ENCODE results near the gene MAFB.

MAFB gene

DNA sequence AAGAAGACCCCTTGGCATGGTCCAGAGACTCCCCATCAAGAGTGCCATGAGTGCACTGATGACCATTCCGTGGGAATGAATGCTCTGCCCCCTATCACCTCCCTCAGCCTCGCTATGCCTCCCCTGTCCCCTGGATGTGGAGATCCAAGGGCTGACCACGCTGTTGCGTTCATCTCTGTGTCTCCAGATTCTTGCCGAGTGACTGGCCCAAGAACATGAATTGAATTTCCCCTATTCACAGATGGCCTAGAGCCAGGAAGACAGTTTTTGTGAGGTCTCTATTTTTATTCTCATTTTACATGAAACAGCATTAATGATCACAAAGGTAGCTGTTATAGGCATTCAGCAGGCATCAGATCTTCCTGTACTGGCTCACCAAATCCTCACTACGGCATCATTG, 33.6 kb downstream of the MAFB start:
- no peak for DNase-seq (ENCODE audit: low spot score)

DNA sequence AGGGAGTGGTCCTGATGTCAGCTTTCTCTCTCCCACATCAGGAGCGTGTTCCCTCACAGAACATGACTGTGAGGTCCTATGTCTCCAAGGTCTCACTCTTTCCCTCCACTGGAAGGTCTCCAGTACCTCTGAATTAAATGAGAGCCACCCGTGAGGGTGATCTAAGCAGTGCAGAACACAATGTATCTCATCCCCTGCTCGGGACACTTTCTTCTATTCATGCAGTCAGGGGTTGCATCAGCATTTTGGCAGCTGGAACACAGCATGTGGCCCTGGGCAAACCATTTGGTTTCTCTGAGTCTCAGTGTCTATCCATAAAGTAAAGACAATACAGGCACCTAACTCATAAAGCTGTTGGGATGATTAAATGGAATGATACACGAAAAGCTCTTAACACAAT, 34.2 kb downstream of the MAFB start:
- no peak for DNase-seq (ENCODE audit: low spot score)

DNA sequence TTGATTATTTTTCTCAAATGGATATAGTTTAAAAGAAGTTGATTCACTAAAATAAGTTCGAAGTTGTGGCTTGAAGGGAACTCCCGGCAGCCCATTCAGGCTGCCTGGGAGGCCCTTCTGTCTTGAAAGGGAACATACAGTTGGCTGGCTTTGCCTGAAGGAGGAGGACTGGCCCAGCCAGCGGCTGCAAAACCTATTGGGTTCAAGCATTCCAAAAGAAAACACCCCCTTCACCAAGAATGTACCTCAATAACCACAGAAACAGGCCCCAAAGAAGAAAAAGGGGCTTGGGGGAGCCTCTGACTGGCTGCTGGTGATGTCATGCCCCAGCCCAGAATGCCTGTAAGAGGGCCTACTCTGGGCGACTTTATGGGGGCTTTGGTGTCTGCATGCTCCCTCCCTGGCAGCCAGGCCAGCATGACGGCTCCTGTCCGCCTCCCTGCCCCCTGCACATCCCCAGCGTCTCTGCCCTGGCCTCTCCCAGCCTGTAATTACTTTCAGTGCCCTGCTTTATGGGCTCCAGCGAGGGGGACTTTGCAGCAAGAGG, 36.5 kb downstream of the MAFB start:
- DNase-seq (ENCODE audit: low spot score): no peak

DNA sequence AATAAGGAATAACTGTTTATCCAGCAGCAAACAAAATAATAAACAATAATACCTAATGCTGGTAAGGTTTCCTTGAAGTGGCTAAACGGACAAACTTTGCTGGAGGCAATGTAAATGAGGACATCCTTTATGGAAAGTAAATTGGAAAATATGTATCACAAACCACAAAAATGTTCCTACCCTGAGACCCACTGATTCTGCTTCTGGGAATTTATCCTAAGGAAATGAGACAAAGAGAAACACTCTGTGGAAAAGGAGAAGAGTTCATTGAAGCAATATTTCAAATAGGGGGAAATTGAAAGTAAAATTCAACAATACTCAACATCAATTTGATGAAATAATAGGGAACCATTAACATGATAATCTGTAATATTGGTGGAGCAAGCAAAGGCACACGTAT, 37.9 kb downstream of the MAFB start:
- DNase-seq (ENCODE audit: low spot score): no peak

DNA sequence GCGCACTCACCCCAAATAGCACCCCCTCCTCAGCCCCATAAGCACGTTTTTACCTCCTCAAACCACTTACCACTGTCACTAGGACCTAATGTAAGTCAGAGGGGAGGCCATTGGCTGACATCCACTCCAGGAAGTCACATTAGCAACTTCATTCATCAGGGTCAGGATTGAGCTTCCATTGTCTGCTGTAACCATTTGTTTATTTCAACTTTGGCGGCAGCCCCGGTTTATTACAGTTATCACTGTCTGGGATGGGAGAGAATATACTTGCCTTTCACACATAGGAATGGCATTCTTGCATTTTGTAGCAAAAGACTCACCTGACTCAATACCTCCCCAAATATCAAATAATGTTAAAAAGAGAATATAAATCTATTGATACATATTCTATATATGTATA, 38.3 kb downstream of the MAFB start:
- no peak for DNase-seq (ENCODE audit: low spot score)

DNA sequence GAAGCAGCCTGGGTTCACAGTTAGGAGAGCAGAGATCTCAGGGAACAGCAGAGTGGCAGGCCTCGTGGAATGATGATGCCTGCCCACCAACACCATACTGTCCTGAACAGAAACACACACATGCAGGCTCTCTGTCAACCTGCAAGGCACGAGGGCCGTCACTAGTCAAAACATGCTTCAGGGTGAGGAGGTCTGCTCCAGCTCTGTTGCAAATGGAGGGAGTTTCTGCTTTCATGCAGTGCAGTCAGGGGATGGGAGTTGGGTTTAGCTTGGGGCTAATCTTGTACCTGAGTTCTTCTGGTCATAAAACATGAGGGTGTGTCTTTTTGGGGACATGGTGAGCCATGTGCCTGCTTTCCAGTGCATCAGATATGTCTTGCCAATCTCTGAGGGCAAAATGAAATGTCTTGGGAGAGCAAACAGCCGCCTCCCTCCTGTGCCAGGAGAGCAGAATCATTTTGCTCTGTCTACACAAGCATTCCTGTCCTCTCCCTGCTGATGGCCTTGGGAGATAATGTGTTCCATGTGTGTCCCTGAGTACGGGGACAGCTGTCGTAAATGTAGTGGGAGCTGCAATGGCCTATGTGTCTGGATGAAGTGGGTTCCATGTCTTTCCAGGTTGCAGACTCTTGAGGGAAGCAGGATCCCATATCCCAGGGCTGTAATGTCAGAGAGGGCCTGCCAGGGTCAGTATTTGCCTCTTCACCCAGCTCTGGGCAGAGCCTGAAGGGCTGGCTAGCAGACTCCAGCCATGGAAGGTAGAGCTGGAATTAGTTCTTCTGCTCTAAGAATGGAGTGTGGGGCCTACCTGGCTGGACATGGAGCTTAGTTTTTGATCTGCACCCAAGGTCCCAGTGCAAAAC, 40.6 kb downstream of the MAFB start:
- DNase-seq (ENCODE audit: low spot score): no peak

DNA sequence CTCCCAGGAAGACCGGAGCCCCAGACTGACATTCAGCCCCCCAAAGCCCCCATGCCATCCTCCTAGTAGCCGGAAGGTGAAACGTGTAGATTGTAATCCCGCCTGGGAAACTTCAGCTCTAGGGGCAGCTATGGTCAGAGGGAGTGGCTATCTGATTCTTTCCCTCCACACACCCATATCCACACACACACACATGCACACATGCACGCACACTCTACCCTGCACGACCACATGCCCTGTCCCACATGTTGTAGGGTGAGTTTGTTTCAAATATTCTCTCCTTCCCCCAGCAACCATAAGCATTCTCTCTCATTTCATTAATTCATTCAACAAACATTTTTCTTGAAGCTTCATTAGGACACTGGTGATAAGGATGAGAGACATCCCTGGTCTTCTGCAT, 42.2 kb downstream of the MAFB start:
- DNase-seq (ENCODE audit: low spot score): no peak

DNA sequence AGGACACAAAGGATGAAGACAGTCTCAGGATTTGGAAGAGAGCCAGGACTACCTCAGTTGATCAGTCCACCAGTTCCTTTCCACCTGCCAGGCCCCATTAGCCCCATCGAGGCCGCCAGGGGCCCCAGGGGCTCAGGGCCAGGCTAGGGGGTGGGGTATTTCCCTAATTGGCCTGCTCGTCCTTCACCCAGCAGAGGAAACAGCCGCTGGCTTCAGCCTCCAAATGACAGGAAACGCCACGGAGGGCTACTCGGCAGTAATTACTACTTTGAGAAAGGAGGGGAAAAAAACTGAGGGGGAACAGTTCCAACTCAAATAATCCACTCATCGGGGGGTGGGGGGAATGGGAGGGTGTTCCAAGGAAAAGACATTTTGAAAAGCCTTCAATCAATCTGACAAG, 42.7 kb downstream of the MAFB start:
- DNase-seq (ENCODE audit: low spot score): no peak

DNA sequence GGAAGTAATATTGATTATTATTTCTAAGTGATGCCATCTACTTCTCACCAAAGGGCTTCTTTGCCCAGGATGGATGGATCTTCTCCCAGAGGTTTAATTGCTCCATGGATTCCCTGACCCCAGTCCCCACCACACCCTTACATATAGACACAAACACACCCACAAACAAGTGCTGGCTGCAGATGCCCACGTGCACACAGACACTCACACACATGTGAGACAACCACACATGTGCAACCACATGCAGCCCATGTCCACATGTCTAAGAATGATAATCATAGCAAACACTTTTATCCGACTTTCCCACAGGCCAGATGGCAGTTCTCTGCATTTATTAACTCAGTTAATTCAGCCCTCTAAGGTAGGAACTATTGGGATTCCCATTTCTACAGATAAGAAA, 44.2 kb downstream of the MAFB start:
- no peak for DNase-seq (ENCODE audit: low spot score)

DNA sequence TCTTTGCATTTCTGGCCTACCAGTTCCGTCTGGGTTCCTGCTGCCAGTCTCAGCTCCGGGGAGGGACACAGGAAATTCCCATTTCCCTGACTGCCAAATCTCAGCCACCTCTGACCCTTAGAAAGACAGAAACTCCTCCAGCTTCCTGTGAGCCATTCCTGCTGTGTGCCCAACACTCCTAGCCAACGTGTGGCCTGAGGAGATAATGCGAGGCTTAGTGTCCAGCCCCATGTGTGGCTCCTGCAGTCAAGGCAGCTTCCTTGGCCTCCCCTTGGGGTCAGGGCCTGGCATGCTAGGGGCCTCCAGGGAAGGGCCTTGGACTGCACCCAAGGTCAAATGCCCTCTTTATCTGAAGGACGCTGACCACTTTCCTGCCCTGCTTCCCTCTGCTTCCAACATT, 45.1 kb downstream of the MAFB start:
- DNase-seq (ENCODE audit: low spot score): no peak

DNA sequence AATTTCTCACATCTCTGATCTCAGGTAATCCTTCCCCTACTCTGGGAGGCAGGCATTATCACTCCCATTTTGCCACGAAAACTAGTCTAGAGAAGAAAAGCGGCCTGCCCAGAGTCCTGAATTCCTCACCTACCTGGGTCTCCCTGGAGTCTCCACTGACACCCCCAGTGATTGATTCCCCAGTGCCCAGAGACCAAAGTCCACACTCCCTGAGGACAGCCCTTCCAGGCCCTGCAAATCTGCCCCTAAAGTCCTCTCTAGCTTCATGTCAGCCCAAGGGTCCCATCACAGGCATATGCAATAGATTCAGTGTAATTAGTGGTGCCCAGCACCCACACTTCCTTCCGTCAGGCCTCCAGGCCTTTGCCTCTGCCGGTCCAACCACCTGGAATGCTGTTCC, 47.2 kb downstream of the MAFB start:
- no peak for DNase-seq (ENCODE audit: low spot score)

DNA sequence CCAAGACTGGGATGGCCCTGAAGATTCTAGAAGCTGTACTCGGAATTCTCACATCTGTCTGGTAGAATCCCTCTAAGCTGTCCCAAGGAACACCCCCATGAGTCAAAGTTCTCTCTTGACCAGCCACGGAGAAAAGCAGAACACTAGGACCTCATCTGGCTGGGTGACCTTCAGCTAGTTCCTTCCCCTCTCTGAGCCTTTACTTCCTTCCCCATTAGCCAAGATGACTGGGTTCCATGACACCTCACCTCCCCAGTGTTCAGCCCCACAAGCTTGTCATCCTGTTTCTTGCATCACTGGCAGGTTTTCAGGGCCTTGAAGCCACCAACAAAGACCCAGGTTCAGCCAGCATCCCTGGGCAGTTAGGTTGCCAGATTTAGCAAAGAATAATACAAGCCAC, 47.8 kb downstream of the MAFB start:
- DNase-seq (ENCODE audit: low spot score): no peak

DNA sequence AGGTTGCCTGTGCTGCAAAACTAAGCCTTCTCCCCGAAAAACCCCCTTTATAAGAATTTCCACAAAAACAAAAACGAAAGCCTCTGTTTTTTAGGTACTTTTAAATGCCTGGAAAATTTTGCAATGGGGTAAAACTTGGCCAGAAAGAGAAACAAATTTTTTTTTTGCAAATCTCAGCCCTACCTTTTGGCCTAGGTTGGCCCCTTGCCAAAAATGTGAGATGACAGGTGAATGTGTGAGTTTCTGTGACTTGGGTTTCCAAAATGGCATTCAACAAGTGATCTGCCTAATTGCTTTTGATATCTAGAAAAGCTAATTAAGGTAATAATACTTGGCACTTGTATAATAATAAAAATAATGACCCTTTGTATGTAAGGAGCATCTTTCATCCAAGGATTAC, 48.4 kb downstream of the MAFB start:
- no peak for DNase-seq (ENCODE audit: low spot score)

DNA sequence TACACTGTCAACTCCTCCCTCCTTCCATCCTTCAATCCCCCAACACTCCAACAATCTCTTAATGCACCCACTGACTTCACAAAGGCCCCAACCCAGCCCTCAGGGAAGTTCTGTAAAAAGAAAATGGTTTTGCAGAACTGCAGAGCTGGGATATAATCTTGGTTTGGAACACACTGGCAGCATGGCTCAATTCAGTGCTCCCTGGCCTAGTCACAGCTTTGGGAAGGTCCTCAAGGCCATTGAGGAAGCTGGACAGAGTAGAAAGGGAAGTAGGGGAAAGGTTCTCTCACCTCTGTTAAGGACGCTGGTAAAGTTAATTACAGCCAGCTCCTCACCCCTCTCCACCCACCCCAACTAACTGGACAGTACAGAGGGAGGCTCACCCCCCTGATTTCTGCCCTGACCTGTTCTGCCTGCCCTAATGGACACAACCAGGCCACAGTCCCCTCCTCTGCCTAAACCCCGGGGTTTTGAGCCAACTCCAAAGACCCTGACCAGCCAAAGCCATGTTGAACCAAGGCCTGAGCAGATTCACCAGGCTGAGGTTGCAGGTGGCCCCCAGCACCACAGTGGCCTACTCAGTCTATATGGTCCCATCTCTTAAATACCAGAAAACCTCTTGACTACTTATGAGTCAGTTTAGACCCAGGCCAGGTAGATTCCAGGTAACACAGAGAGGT, 49.2 kb downstream of the MAFB start:
- DNase-seq (ENCODE audit: low spot score): no peak

DNA sequence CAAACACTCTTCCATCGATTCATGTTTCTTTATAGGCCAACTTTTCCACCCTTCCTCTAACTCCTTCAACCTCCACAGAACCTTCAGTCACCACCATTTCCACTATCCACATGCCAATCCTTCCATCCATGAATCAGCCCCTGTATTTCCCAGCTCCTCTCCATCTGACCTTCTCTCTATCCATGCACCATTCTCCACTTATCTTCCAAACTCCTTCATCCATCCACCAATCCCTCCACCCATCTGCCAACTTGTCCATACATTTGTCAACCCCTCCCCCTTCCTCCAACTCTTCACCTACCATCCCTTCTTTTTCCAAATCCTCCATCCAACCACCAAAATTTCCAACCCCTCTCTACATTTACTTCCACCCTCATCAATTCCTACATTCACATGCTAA, 49.9 kb downstream of the MAFB start:
- no peak for DNase-seq (ENCODE audit: low spot score)

DNA sequence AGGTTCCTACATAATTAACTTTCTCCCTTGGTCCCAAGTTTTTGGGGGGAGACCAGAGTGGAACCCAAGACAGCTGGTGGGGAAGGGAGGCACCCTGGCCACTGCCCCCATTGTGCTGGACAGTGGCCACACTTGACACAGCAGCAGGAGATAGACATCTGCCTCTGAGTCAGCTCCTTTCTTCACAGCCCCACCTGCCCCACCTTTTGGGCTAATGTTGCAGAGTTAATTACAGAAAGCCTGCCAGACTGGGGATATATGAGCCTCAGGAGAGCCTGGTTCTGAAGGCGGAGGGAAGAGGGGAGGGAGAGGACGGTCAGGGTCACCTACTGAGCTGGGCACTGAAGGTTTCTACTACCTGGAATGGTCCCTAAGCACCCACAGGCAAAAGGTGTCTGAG, 50.6 kb downstream of the MAFB start:
- DNase-seq (ENCODE audit: low spot score): no peak

DNA sequence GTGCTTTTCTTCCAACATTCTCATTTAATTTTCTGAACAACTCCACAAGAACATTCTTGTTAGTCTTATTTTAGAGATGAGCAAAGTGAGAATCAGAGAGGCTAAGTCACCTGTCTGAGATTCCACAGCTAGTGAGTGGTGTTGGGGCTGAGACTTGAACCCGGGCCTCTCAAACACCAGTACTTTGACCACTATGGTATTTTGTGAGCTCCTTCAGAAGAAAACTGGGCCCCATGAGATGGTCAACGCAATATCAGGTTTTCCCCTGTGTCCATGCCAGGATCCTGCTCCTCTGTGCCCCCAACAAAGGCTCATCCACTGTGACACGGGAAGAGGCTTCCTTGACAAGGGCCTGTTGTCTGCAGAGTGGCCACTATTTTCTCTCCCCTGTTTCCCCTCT, 51.9 kb downstream of the MAFB start:
- no peak for DNase-seq (ENCODE audit: low spot score)

DNA sequence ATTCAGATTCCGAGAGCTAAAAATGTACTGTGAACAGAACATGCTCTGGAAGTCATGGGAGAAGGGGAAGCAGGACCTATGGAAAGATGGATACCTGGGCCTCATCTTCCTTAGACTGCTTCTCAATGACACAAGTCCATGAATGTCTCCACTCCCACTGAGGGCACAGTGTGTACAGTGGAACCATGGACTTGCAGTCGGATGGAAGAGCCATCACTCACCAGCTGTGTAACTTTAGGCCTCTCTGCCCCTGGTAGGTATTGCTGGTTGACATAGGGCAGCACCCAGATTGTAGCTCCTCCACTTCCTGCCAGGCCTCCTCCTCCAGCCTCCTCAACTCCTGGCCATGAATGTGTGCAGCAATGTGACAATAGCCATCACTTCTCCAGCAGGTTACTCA, 52.5 kb downstream of the MAFB start:
- DNase-seq (ENCODE audit: low spot score): no peak

DNA sequence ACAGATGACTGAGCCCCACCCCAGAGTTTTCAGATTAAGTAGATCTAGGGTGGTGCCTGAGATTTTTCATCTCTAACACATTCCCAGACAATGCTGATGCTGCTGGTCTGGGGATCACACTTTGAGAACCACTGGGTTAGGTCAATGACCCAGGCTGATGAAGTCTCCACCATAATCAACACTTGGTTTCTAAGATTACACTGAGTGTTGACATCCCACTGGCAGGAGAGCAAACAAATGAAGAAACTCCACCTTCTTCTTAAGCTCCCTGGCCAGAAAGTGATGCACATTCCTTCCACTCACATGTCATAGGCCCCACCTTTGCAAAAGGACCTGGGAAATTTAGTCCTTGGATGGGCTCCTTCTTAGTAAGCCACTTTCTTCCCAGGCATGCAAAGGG, 53.1 kb downstream of the MAFB start:
- DNase-seq (ENCODE audit: low spot score): no peak
